Stimulated activated CD8-positive, alpha-beta memory T cell treated with anti-CD3 and anti-CD28 coated beads, Interleukin-12 subunit alpha, Interleukin-12 subunit beta, amount 100 ng/mL, for 4 hours (primary cell): Measurements from ENCODE around the gene TREX2.

Source experiments
- DNase-seq: peaks from one replicate; pipeline ENCODE4 v3.0.0-alpha.2; 2020; ENCODE audit warnings: low read depth

Gene TREX2

GRCh38 chrX:153433781-153434285 lies 12.0 kb downstream of the TREX2 start:
- DNase-seq, result no peak

- DNase-seq, result no peak
Observed at GRCh38 chrX:153433161-153433680, 12.6 kb downstream of the TREX2 start.

- no peak for DNase-seq
Observed at GRCh38 chrX:153430796-153431195, 15.1 kb downstream of the TREX2 start.

GRCh38 chrX:153426204-153426603 lies 19.7 kb downstream of the TREX2 start:
- no peak for DNase-seq

GRCh38 chrX:153423652-153424051 lies 22.2 kb downstream of the TREX2 start:
- DNase-seq, result no peak

GRCh38 chrX:153421856-153422255 lies 24.0 kb downstream of the TREX2 start:
- DNase-seq, result no peak

GRCh38 chrX:153420851-153421599 lies 24.8 kb downstream of the TREX2 start:
- no peak for DNase-seq

- no peak for DNase-seq
Observed at GRCh38 chrX:153417637-153418036, 28.2 kb downstream of the TREX2 start.

GRCh38 chrX:153416781-153417450 lies 28.9 kb downstream of the TREX2 start:
- DNase-seq, result no peak

- DNase-seq, result no peak
Observed at GRCh38 chrX:153414856-153415510, 30.9 kb downstream of the TREX2 start.

- DNase-seq, result no peak
Observed at GRCh38 chrX:153413731-153414130, 32.1 kb downstream of the TREX2 start.

GRCh38 chrX:153412746-153413720 lies 32.8 kb downstream of the TREX2 start:
- no peak for DNase-seq

GRCh38 chrX:153411988-153412574 lies 33.8 kb downstream of the TREX2 start:
- DNase-seq, result no peak

- peak; percentile 26 for DNase-seq
Observed at GRCh38 chrX:153411255-153411987, 34.4 kb downstream of the TREX2 start, which contains the start of gene ZFP92. Gene ZFP92 (plus strand): TSS chrX:153411472. CDS start chrX:153418323, 6,851 bp downstream.

- no peak for DNase-seq
Observed at GRCh38 chrX:153410888-153411254, 35.0 kb downstream of the TREX2 start.

GRCh38 chrX:153410373-153410772 lies 35.5 kb downstream of the TREX2 start:
- DNase-seq, result no peak

GRCh38 chrX:153409414-153410101 lies 36.3 kb downstream of the TREX2 start:
- no peak for DNase-seq

GRCh38 chrX:153408871-153409351 lies 36.9 kb downstream of the TREX2 start:
- DNase-seq, result no peak

- no peak for DNase-seq
Observed at GRCh38 chrX:153408221-153408721, 37.6 kb downstream of the TREX2 start.
